Pancreas (tissue), 10 donors: ENCODE measurements around the gene DLGAP1. TPM values are rescaled to one million over a fixed set of nuclear protein-coding genes. Genes with fewer than 3 reads are reported as not detected.

Source experiments
- ATAC-seq, 4 donors: fragments of 200-7000 bp; cut with Tn5 transposase; one replicate each; pipeline versions ENCODE4 v1.8.0 to v1.9.1; 2020; ENCODE audit warnings: mild to moderate bottlenecking in 4 of 4, moderate library complexity in 4 of 4
- DNase-seq, 6 donors: peaks; one replicate each; pipeline ENCODE4 v3.0.0-alpha.2; 2020
- FAIRE-seq: peaks from 2 replicates; lab custom pipeline; 2012; peaks lifted over from hg19 to GRCh38; lab: Jason Lieb, UNC
- H3K27ac ChIP-seq, 4 donors: fragments of 200-600 bp; sonication (generic); 1 replicate in 3 of 4; 2 replicates in 1 of 4; pipeline versions ENCODE4 v1.5.0 to v1.8.0; 2020
- H3K27me3 ChIP-seq, 4 donors: fragments of 200-600 bp; one replicate each; pipeline ENCODE4 v1.8.0; 2021
- H3K36me3 ChIP-seq, 3 donors: fragments of 200-600 bp; sonication (generic) in 1 of 3; one replicate each; pipeline versions ENCODE4 v1.5.0 to v1.8.0; 2020 to 2021
- H3K4me1 ChIP-seq, 3 donors: fragments of 200-600 bp; one replicate each; pipeline ENCODE4 v1.8.0; 2021
- H3K4me3 ChIP-seq, 4 donors: fragments of 200-600 bp; sonication (generic) in 2 of 4; one replicate each; pipeline versions ENCODE4 v1.5.0 to v1.8.0; 2020 to 2021
- H3K9me3 ChIP-seq, 4 donors: fragments of 200-600 bp; one replicate each; pipeline ENCODE4 v1.8.0; 2021
- CTCF ChIP-seq, 4 donors: fragments of 200-600 bp; sonication (generic) in 3 of 4; IDR thresholded peaks; one replicate each; pipeline versions ENCODE4 v1.5.0 to v1.8.0; 2021; ENCODE audit warnings: antibody characterized with exemption in 4 of 4
- WGBS, 2 donors: extraction: QIAGEN DNeasy Blood & Tissue Kit; methylation state at CpG; one replicate each; pipeline ENCODE4 v1.1.7; 2013; 5-methylcytosine and 5-hydroxymethylcytosine counted together
- intact Hi-C, 3 donors: fragments of 100-400 bp; cut with DNase I; formaldehyde crosslinking; loops; one replicate each; pipeline versions ENCODE4 v1.11.1 to v1.14.2; 2022
- polyA plus RNA-seq, 2 donors: library from polyadenylated mRNA; stranded (reverse); fragments of 200-250 nt; gene quantifications; one replicate each; pipeline ENCODE4 v1.2.3, GENCODE V29; 2013
- total RNA-seq, 6 donors: library from RNA; stranded (reverse); fragmentation: NEBNext Ultra II Directional in 4 of 6; extraction: Animal tissue kit (Norgen Biotek cat#: 25700) in 4 of 6; gene quantifications; one replicate each; pipeline versions ENCODE4 v1.2.1 to v1.2.4, GENCODE V29; 2021 to 2023
- donor health status: healthy with polysubstance abuse.
- donor health status: DM: no; HTN: no; CAD: no; lungs with moderate emphysema.
- donor health status: DM: no; HTN: no; CAD: no.
- donor health status: control.
- donor health status: control.
- donor health status: Bipolar disorder and iron deficiency.
- donor health status: DM: yes; HTN: yes; CAD: no.
- donor health status: DM: no; HTN: no; CAD: no.
- donor health status: DM: no; HTN: no; CAD: no.
- donor health status: DM: yes; HTN: yes; CAD: no.

DLGAP1 gene
- total and polyA plus RNA-seq, 8 donors, result 0.12 to 0.62 (median 0.30) TPM; not detected in 2

- no peak for DNase-seq
- H3K27ac ChIP-seq, result no peak overlapping the region
- 82 to 97% methylated on average over 1 of the region's 1 CpG for WGBS, 2 donors
- H3K4me1 ChIP-seq, result no peaks in the 10 kb centered on the region
- H3K9me3 ChIP-seq, result no peaks in the 10 kb centered on the region
- ATAC-seq, result no peak
- intact Hi-C loops, result loop anchor here in 1 of 3 donors (10.0 kb wide), 1 partner anchor 404 kb away; no protein-coding TSS in a partner anchor
- no peaks in the 10 kb centered on the region for H3K36me3 ChIP-seq
- TF ChIP-seq CTCF (IDR thresholded peaks at IDR 0.05), result no peak
- FAIRE-seq, result no peak
- H3K27me3 ChIP-seq, result no peaks in the 10 kb centered on the region
- no peak overlapping the region for H3K4me3 ChIP-seq
Observed at GRCh38 chr18:3889121-3889520, 566.0 kb downstream of the DLGAP1 start.

- no peak for FAIRE-seq
- 17 to 19% methylated on average over 10 of the region's 10 CpGs for WGBS, 2 donors
- Histone ChIP-seq H3K4me3 (no peak overlapping the region), H3K27ac (no peak overlapping the region), H3K36me3 (no peaks in the 10 kb centered on the region), H3K27me3 (no peaks in the 10 kb centered on the region), H3K9me3 (no peaks in the 10 kb centered on the region), H3K4me1 (no peaks in the 10 kb centered on the region)
- TF ChIP-seq CTCF (IDR thresholded peaks at IDR 0.05), result no peak
- DNase-seq, result no peak
- intact Hi-C loops, result loop anchor here in 1 of 3 donors (10.0 kb wide), 1 partner anchor 402 kb away; no protein-coding TSS in a partner anchor
- ATAC-seq, result peak; percentile 35 to 78 (median 50)
Observed at GRCh38 chr18:3886575-3887322, 568.4 kb downstream of the DLGAP1 start.

GRCh38 chr18:3885209-3885792 is 569.8 kb downstream of the DLGAP1 start:
- no peak for FAIRE-seq
- 68 to 71% methylated on average over 2 of the region's 2 CpGs for WGBS, 2 donors
- no peak for DNase-seq
- intact Hi-C loops, result loop anchor here in 1 of 3 donors (10.0 kb wide), 1 partner anchor 400 kb away; no protein-coding TSS in a partner anchor
- Histone ChIP-seq H3K9me3 (no peaks in the 10 kb centered on the region), H3K4me3 (no peak overlapping the region), H3K4me1 (no peaks in the 10 kb centered on the region), H3K27me3 (no peaks in the 10 kb centered on the region), H3K27ac (no peak overlapping the region), H3K36me3 (no peaks in the 10 kb centered on the region)
- no peak for ATAC-seq
- TF ChIP-seq CTCF (IDR thresholded peaks at IDR 0.05), result peak in 1 of 4 donors; percentile 19

GRCh38 chr18:3879836-3880120 is 575.3 kb downstream of the DLGAP1 start:
- 96 to 98% methylated on average over 19 of the region's 19 CpGs for WGBS, 2 donors
- H3K27ac ChIP-seq, result no peak overlapping the region
- H3K4me1 ChIP-seq, result no peaks in the 10 kb centered on the region
- no peaks in the 10 kb centered on the region for H3K27me3 ChIP-seq
- H3K4me3 ChIP-seq, result no peak overlapping the region
- ATAC-seq (no peak), FAIRE-seq (no peak), DNase-seq (peak in 1 of 6 donors; percentile 56)
- no peaks in the 10 kb centered on the region for H3K36me3 ChIP-seq
- H3K9me3 ChIP-seq, result no peaks in the 10 kb centered on the region
- no peak for TF ChIP-seq CTCF (IDR thresholded peaks at IDR 0.05)
- intact Hi-C loops, result loop anchor here in 1 of 3 donors (10.0 kb wide), 2 partner anchors 175 to 395 kb away; no protein-coding TSS in a partner anchor
